ENCODE results near the gene MYO16.

- TF ChIP-seq POLR2A (IDR thresholded peaks at IDR 0.05) = no peak
- no peak for TF ChIP-seq CTCF (IDR thresholded peaks at IDR 0.05)
Measured at GRCh38 chr13:108621462-108621861, 7.9 kb upstream of the MYO16 start.
